GM12875 (cell line): ENCODE measurements around the gene CCNY.

Source experiments
- H3K4me3 ChIP-seq: one replicate; pipeline ENCODE4 v1.5.1; 2011; ENCODE audit warnings: low read depth, low read length, control low read depth
- CTCF ChIP-seq: IDR thresholded peaks from 2 replicates; pipeline ENCODE4 v1.5.1; 2011; ENCODE audit warnings: low read depth, mild to moderate bottlenecking, control low read depth, inconsistent platforms, low read length, moderate library complexity, borderline replicate concordance; ENCODE audit not compliant: insufficient read depth

The CCNY gene

GRCh38 chr10:35448687-35449662, 112.7 kb downstream of the CCNY start:
- TF ChIP-seq CTCF, result no peak
- H3K4me3 ChIP-seq, result no peak overlapping the region

GRCh38 chr10:35449944-35450343, 113.6 kb downstream of the CCNY start:
- TF ChIP-seq CTCF, result no peak
- H3K4me3 ChIP-seq, result no peak overlapping the region

GRCh38 chr10:35451151-35452016, 115.1 kb downstream of the CCNY start:
- H3K4me3 ChIP-seq, result no peak overlapping the region
- TF ChIP-seq CTCF, result no peak

GRCh38 chr10:35452171-35452570, 115.9 kb downstream of the CCNY start:
- H3K4me3 ChIP-seq, result no peak overlapping the region
- TF ChIP-seq CTCF, result no peak

- TF ChIP-seq CTCF, result no peak
- H3K4me3 ChIP-seq, result no peak overlapping the region
These were observed 116.5 kb downstream of the CCNY start for GRCh38 chr10:35452847-35453246.

- no peak for TF ChIP-seq CTCF
- no peak overlapping the region for H3K4me3 ChIP-seq
These were observed 117.7 kb downstream of the CCNY start for GRCh38 chr10:35453855-35454532.
